PC-9 (cell line): ENCODE measurements around the gene RGS9.
"Not testable (repeated sequence)": the region's sequence is repeated elsewhere in the genome, so short reads cannot be mapped to it uniquely, and the experiment has no call there.

Experiments
- CTCF ChIP-seq: fragments of 200-600 bp; sonication (generic); conservative IDR thresholded peaks from 2 replicates; pipeline ENCODE4 v1.6.1; 2017; ENCODE audit warnings: mixed run types, antibody characterized with exemption, mild to moderate bottlenecking, moderate library complexity
- EZH2 ChIP-seq: fragments of 200-600 bp; sonication (generic); IDR thresholded peaks from 2 replicates; pipeline ENCODE4 v1.8.0; 2017; ENCODE audit warnings: antibody characterized with exemption, low read depth

- not testable (repeated sequence) for TF ChIP-seq EZH2, CTCF
Observed at GRCh38 chr17:65207448-65207847, 70.3 kb downstream of the RGS9 start.
